G401 (cell line): ENCODE measurements around the gene PRKCE. TPM values are rescaled to one million over a fixed set of nuclear protein-coding genes. Genes with fewer than 3 reads are reported as not detected.
"Not testable (repeated sequence)": the region's sequence is repeated elsewhere in the genome, so short reads cannot be mapped to it uniquely, and the experiment has no call there.

Source experiments
- DNase-seq: peaks from one replicate; pipeline ENCODE4 v3.0.0-alpha.2; 2015; ENCODE audit warnings: low spot score
- in situ Hi-C: cut with HindIII; loops from 2 replicates; pipeline ENCODE4 v1.10.0; 2016; ENCODE audit warnings: low sequenced_read_pairs, mixed read lengths
- total RNA-seq: library from RNA; depleted of rRNA; stranded (reverse); fragments of >200 nt; shearing (Covaris generic); gene quantifications from 2 replicates; pipeline ENCODE4 v1.2.3, GENCODE V29; 2014

Gene PRKCE
- total RNA-seq, 1 experiment from 2014 or later: 3.9 TPM

DNA sequence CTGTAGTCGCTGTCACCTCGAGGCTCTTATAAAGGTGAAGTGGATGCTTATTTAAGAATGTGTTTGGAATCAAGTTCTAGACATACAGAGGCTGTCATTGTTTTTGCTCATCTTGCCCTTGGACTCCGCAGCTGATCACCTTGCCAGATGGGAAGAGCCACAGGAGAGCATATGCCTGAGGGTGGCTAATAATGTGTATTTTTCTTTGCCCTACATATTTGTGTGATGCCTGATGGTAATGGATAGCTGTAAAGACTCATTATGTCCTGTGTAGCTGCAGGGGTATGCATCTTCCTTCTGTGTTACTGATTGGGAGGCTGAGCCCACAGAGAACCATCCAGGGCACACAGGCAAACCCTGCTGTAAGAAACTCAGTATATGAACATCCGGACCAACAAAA, 61.7 kb downstream of the PRKCE start:
- in situ Hi-C loops: no loop called here
- DNase-seq: peak; percentile 77

DNA sequence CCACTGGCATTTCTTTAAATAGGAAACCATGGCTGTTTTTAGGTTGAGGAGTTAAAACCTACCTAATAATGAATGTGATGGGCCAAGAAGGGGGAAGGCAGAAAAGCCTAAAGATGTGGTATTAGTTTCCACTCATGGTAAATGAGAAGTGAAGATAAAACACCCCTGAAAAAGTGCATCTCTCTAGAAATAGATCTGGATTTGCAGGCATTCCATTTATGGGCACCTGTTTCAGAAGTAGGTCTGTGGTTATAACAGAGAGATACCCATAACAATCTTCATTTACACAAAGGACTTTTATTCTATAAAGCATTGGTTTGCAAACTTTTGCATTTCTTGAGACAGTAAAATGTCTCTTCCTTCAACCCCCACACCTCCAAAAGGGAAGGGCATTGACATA, 62.1 kb downstream of the PRKCE start:
- in situ Hi-C loops: no loop called here
- no peak for DNase-seq

DNA sequence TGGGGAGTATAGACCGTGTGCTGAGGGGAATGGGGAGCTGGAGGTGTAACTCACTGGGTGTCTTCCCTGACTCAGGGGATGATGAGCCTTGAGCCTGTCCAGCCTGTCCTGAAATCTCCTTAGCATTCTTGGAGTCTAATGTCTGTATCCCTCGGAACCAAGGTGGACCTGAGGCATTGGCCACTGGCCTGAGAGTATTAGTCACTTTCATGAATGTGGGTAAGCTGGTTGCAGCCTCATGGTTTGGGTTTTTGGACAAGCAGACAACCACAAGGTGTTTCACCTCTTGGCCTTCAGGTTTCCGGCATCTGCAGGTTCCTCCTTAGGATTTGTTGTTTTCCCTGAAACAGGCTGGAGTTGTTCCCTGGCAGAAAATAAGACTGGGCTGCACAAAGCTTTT, 63.2 kb downstream of the PRKCE start:
- peak; percentile 21 for DNase-seq
- in situ Hi-C loops: no loop called here

DNA sequence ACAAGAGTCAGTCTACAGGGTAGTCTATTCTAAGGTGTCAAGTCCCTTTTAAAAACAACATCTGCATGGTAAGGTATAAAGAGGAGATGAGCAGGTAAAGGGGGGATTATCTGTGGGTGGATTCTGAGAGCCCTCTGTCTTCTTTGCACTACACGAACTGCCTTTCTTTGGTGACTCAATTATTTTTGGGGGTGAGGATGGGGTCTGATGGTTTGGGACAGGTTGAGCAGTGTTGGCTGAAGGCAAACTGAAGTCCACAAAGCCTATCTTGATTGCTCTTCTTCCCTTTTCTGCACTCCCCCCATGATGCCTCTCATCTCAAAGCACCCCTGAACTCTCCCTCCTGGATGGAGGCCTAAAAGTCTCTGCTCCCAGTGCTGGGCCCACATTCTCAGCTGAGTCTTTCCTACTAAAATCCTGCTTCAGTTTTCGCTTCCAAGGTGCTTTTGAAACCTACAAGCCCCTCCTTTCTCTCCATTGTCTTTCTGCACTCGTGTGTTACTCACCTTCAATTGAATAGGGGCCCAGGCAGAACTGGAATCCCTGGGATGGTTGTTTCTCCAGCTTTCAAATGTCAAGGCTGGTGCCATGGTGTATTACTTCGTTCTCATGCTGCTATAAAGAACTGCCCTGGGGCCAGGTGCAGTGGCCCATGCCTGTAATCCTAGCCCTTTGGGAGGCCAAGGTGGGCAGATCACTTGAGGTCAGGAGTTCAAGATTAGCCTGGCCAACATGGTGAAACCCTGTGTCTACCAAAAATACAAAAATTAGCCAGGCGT, 64.3 kb downstream of the PRKCE start:
- no peak for DNase-seq
- in situ Hi-C loops: no loop called here

DNA sequence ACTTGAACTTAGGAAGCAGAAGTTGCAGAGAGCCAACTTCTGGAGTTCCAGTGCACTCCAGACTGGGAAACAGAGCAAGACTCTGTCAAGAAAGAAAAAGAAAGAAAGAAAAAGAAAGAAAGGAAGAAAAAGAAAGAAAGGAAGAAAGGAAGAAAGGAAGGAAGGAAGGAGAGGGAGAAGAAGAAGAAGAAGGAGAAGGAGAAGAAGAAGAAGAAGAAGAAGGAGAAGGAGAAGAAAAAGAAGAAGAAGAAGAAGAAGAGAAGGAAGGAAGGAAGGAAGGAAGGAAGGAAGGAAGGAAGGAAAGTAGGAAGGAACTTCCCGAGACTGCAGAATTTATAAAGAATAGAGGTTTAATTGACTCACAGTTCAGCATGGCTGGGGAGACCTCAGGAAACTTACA, 65.0 kb downstream of the PRKCE start:
- DNase-seq, in situ Hi-C loops: not testable (repeated sequence)

DNA sequence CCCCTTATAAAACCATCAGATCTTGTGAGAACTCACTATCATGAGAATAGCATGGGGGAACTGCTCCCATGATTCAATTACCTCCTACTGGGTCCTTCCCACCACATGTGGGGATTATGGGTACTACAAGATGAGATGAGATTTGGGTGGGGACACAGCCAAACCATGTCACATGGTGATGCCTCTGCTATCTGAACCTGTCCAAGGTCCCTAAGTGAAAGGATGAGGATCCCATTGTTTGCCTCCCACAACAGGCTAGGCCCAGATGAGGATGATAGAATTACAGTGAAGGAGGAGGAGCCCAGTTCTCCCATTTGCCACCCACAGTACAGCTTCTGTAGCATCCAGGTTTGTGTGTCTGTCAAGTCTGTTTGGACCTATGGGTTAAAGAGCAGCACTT, 65.4 kb downstream of the PRKCE start:
- no peak for DNase-seq
- in situ Hi-C loops: no loop called here

DNA sequence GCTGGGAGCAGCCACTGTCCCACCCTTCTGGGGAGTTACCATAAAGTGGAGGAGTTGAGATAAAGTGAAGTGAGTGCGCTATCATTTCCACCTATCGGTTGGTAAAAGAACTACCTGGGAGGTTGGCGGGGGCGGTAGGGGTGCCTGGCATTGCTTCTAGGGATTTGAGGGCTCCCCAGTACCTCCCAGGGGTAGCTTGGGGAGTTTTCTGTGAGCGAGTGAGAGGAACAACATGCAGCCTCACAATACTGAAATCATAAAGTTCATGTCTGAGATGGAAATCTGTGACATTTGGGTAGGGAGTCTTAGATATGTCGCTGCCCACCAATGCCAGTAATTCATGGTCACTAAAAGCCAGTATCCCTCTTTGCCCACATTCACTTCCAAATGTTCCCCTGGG, 68.7 kb downstream of the PRKCE start:
- no peak for DNase-seq
- in situ Hi-C loops: no loop called here

DNA sequence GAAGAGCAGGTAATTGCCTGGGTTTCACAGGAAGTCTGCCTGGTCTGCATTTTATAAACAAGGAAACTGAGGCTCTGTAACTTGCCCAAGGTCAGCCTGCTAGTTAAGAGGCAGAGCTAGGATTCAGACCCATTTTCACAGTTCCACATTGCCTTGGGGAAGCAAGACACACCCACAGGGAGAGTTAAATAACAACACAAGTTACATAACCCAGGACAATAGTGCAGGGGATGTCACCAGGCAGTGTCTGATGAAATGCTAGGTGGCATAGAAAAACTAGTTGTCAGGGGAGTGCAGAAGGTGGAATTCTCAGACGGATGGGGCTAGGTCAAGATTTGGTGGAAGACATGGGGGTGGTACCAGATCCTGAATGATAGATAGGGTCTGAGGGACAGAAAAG, 69.7 kb downstream of the PRKCE start:
- DNase-seq: no peak
- in situ Hi-C loops: no loop called here

DNA sequence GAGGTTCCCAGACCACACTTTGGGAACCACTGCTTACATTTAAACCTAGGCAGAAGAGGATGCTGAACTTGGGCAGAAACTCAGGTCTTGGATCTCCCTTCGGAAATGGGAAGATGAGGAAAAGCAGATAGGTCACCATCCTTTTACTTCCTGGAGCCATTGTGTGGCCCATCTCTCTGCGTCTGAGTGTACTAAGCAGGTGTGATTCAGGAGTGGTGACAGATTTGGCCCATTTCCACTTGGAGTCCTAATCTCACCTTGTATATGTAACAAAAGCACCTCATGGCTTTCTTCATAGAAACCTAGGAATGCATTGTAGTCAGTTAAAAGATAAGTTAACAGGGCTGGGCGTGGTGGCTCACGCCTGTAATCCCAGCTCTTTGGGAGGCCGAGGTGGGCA, 71.0 kb downstream of the PRKCE start:
- in situ Hi-C loops: no loop called here
- no peak for DNase-seq

DNA sequence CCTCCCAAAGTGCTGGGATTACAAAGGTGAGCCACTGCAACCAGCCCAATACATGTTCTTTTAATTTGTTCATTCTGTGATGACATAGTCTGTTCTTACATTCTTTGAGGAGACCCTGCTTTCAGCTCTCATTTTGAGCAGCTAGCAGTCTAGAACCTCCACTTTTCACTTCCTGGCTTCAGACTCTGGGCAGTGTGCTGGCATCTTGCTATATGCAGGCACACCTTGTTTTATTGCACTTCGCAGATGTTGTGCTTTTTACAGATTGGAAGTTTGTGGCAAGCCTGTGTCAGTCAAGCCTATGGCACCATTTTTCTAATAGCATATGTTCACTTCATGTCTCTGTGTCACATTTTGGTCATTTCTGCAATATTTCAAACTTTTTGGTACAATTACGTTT, 72.4 kb downstream of the PRKCE start:
- in situ Hi-C loops: no loop called here
- no peak for DNase-seq

DNA sequence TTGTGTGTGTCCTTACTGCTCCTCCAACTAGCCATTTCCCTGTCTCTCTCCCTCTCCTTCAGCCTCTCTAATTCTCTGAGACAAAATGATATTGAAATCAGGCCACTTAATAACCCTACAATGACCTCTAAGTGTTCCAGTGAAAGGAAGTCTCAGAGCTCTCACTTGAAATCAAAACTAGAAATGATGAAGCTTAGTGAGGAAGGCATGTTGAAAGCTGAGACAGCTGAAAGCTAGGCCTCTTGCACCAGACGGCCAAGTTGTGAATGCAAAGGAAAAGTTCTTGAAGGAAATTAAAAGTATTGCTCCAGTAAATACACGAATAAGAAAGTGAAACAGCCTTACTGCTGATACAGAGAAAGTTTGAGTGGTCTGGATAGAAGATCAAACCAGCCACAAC, 72.9 kb downstream of the PRKCE start:
- DNase-seq: no peak
- in situ Hi-C loops: no loop called here

DNA sequence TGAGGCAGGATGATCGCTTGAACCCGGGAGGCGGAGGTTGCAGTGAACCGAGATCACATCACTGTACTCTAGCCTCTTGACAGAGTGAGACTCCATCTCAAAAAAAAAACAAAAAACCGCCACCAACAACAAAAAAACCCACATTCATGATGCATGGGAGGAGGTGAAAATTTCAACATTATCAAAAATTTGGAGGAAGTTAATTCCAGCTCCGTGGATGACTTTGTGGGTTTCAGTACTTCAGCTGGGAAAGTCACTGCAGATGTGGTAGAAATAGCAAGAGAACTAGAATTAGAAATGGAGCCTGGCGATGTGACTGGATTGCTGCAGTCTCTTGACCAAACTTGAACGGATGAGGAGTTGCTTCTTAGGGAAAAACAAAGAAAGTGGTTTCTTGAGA, 74.3 kb downstream of the PRKCE start:
- DNase-seq: no peak
- in situ Hi-C loops: no loop called here

DNA sequence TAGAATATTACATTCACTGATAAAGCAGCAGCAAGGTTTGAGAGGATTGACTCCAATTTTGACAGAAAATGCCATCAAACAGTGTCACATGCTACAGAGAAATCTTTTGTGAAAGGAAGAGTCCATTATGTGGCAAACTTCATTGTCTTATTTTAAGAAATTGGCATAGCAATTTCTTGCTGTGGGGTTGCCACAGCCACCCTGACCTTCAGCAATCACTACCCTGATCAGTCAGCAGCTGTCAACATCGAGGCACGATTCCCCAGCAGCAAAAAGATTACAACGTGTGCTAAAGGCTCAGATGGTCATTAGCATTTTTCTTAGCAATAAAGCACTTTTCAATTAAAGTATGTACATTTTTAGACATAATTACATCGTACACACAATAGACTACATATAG, 74.7 kb downstream of the PRKCE start:
- in situ Hi-C loops: no loop called here
- no peak for DNase-seq

DNA sequence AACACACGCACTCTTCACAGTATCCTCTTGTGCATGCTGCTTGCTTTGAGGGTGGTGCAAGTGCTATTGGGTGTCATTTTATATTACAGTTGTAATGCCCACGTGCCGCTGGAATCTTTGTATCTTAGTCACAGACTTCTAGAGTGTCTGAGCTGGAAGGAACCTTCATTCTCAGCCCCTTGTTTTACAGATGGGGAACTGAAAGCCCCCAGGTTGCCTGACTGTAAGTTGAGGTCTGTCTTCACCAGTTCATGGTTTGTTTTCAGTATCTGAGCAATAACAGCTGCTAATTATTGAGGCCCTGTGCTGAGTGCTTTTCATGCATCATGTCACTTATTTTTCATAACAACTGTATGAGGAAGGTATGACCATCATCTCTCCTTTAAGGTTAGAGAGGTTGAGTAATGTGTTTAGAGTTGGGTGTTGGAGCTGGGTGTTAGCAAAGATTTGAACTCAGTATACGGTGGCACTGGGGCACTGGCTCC, 77.0 kb downstream of the PRKCE start:
- in situ Hi-C loops: no loop called here
- DNase-seq: no peak

DNA sequence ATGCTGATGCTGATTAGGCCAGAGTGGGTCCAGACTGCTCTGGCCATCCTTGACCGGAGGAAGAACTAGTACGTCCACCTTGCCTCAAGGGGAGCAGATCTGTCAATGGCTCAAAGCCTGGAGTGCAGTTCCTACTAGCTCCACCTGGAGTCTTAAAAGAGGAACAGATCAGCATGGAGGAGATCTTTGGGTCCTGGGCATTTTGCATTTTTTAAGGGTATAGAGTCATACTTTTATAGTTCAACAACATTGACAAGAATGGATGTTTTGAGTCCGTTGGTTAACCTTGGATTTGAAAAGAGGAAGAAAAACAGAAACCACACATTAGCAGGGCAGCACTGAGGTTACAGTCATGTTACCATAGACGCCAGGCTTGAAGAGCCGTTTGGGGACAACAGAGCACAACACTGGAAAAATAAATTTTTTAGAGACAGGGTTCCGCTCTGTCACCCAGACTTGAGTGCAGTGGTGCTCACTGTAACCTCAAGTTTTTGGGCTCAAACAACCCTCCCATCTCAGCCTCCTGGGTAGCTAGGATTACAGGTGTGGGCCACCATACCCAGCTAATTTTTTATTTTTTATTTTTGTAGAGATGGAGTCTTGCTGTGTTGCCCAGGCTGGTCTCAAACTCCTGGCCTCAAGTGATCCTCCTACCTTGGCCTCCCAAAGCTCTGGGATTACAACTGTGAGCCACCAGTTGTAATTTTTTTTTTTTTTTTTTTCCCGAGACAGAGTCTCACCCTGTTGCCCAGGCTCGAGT, 78.5 kb downstream of the PRKCE start:
- in situ Hi-C loops: no loop called here
- no peak for DNase-seq

DNA sequence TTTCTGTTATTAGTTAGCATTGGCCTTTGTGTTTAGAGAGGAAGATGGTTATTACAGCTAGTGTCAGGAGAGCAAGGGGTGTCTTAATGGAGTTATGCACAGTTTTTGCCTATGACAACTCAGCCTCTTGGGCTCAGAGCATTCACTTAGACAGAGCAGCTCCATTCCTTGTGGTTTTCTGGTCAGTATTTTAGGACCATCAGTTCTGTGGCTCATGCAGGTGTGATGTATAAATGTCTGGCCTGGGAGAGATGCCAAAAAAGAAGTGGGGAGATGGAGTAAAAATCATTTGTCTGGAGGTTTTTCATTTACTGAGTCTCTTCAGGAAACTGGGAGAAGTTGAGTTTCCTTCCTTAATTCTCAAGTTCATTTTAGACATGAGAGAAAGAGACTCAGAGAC, 79.7 kb downstream of the PRKCE start:
- in situ Hi-C loops: no loop called here
- DNase-seq: no peak

DNA sequence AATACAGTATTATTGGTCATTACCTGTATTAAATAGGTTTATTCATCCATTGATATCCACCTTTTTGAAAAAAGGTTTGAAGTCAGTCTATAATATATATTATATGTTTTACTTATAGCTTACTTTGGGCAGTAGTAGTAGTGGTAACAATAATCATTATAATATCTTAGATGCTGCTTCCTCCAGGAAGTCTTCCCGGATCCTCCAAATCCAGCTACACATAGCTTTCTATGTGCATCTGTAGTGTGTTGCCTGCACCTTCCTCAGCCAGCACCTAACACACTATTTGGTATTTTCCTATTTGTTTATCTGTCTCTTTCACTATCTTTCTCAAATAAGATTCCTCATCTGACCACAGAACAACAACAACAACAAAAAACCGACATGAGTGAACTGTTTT, 81.0 kb downstream of the PRKCE start:
- in situ Hi-C loops: no loop called here
- no peak for DNase-seq

DNA sequence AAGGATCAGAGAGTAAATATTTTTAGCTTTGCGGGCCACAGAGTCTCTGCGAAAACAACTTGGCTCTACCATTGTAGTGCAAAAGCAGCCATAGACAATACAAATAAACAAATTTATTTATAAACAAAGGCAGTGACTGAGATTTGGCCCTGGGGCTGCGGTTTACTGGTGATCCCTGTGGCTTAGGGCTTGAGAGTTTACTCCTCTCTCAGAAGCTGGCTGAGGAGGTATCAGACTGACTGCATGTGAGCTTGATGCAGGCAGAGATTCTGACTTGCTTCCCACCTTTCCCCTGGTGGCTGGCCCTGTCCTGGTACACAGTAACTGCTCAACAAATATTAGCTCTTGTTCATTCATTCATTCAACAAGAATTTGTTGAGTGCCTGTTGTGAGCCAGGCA, 81.5 kb downstream of the PRKCE start:
- no peak for DNase-seq
- in situ Hi-C loops: no loop called here

DNA sequence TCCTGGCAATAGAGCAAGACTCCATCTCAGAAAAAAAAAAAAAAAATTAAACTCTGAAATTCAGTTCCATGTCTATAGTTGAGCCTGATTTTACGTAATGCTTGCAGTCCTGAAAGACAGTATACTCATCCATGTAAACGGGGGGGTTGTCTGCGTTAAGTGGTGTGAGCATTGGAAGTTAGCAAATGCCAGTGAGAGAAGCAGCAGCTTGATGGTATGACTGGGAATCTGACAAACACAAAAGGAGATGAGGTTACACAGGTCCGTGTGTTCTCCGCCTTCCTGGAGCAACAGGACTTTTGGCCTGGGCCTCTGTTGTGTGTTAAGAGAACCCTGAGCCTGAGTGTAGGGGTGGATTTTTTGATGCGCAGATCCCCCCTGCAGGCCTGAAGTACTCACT, 82.9 kb downstream of the PRKCE start:
- no peak for DNase-seq
- in situ Hi-C loops: no loop called here

DNA sequence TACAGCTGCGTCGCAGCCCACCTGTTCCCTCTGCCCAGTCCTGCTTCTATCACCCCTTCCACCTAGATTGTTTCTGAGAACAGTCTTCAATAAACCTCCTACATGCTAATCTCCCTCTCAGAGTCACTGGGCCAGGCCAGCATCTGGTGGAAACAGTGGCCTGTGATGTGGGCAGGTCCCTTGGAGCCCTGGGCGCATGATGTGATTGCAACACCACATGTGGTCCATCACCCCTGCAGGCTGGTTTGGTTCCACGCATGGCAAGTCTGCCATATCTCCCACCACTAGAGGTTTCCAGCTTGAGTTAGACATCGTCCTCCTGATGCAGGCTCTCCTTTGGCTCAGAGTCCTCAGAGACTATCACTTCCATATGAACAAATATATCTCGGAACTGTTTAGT, 83.5 kb downstream of the PRKCE start:
- in situ Hi-C loops: no loop called here
- DNase-seq: no peak
